ENCODE measurements around the gene DMD.

DNA sequence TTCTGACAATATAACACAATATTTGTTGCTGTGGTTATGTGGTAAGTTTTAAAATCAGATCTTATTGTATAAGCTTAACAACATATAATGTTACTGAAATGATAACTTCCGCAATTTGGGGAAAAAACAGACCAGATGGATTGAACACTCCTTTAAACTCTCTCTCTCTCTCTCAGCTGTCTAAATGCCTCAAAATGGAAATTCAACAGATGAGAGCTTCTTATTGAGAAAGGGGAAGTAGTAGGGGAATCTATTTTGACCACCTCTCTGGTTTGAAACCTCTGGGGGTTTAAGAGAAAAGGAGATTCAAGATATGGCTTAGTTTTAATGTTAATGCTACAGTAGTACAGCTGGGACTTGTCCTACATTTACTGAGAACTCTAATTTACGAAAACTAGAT, 40.3 kb downstream of the DMD start:
- TF ChIP-seq POLR2A (IDR thresholded peaks at IDR 0.05) (no peak), EP300 (IDR thresholded peaks at IDR 0.05) (no peak), POLR2AphosphoS5 (IDR thresholded peaks at IDR 0.05) (no peak)
- TF ChIP-seq, protein P1, sequence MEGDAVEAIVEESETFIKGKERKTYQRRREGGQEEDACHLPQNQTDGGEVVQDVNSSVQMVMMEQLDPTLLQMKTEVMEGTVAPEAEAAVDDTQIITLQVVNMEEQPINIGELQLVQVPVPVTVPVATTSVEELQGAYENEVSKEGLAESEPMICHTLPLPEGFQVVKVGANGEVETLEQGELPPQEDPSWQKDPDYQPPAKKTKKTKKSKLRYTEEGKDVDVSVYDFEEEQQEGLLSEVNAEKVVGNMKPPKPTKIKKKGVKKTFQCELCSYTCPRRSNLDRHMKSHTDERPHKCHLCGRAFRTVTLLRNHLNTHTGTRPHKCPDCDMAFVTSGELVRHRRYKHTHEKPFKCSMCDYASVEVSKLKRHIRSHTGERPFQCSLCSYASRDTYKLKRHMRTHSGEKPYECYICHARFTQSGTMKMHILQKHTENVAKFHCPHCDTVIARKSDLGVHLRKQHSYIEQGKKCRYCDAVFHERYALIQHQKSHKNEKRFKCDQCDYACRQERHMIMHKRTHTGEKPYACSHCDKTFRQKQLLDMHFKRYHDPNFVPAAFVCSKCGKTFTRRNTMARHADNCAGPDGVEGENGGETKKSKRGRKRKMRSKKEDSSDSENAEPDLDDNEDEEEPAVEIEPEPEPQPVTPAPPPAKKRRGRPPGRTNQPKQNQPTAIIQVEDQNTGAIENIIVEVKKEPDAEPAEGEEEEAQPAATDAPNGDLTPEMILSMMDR (IDR thresholded peaks at IDR 0.05), result no peak
